PFSK-1 (cell line): Measurements from ENCODE around the gene ITGA3.

Experiments
- FOXP2 ChIP-seq: optimal IDR thresholded peaks from 2 replicates; pipeline ENCODE3; 2011; ENCODE audit warnings: borderline replicate concordance, control low read depth, inconsistent platforms; ENCODE audit not compliant: insufficient read depth; ENCODE audit errors: extremely low read length, extremely low read depth
- POLR2AphosphoS5 ChIP-seq: IDR thresholded peaks from 2 replicates; pipeline ENCODE4 v1.6.1; 2012; ENCODE audit warnings: low read depth, mild to moderate bottlenecking, control low read depth, low read length, moderate library complexity
- SIN3A ChIP-seq: IDR thresholded peaks from 2 replicates; pipeline ENCODE4 v1.6.1; 2012; ENCODE audit warnings: mild to moderate bottlenecking, low read length, moderate library complexity, borderline replicate concordance; ENCODE audit not compliant: insufficient read depth
- TAF1 ChIP-seq: IDR thresholded peaks from 2 replicates; pipeline ENCODE4 v1.6.1; 2012; ENCODE audit warnings: low read length, control low read depth, borderline replicate concordance; ENCODE audit not compliant: insufficient read depth
- TF ChIP-seq, protein P1 (sequence below), 2 experiments: IDR thresholded peaks; 2 replicates each; pipeline versions ENCODE4 v1.6.1 to v1.8.0; 2011 to 2012; ENCODE audit warnings: low read depth in 2 of 2, low read length in 2 of 2, control low read depth in 1 of 2, inconsistent platforms in 1 of 2, mild to moderate bottlenecking in 1 of 2, moderate library complexity in 1 of 2; ENCODE audit not compliant: insufficient read depth in 1 of 2

ITGA3 gene

DNA sequence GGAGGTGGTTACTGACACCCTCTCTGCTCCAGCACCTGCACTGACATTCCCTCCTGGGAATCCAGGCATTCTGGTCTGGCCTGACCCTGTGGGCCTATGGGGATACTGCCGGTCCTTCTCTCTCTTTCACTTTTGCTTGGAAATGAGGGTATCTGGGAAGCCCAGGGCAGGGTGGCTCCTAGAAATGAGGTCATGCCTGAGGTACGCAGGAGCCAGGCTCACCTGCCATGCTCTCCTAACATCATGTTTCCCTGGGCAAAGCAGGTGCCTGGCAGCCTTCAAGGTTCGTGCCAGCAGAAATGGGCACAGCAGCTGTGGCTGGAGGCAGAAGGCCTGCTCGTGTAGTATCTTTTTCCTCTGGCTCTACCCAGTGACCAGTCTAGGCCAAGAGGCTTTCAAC, 3.3 kb downstream of the ITGA3 start:
- TF ChIP-seq SIN3A: no peak
- no peak for TF ChIP-seq POLR2AphosphoS5
- no peak for TF ChIP-seq TAF1
- TF ChIP-seq FOXP2: no peak
- TF ChIP-seq, protein P1, sequence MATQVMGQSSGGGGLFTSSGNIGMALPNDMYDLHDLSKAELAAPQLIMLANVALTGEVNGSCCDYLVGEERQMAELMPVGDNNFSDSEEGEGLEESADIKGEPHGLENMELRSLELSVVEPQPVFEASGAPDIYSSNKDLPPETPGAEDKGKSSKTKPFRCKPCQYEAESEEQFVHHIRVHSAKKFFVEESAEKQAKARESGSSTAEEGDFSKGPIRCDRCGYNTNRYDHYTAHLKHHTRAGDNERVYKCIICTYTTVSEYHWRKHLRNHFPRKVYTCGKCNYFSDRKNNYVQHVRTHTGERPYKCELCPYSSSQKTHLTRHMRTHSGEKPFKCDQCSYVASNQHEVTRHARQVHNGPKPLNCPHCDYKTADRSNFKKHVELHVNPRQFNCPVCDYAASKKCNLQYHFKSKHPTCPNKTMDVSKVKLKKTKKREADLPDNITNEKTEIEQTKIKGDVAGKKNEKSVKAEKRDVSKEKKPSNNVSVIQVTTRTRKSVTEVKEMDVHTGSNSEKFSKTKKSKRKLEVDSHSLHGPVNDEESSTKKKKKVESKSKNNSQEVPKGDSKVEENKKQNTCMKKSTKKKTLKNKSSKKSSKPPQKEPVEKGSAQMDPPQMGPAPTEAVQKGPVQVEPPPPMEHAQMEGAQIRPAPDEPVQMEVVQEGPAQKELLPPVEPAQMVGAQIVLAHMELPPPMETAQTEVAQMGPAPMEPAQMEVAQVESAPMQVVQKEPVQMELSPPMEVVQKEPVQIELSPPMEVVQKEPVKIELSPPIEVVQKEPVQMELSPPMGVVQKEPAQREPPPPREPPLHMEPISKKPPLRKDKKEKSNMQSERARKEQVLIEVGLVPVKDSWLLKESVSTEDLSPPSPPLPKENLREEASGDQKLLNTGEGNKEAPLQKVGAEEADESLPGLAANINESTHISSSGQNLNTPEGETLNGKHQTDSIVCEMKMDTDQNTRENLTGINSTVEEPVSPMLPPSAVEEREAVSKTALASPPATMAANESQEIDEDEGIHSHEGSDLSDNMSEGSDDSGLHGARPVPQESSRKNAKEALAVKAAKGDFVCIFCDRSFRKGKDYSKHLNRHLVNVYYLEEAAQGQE (IDR thresholded peaks at IDR 0.05; ENCODE audit: insufficient read depth in 1 of 2, low read depth in 2 of 2, low read length in 2 of 2): no peak

DNA sequence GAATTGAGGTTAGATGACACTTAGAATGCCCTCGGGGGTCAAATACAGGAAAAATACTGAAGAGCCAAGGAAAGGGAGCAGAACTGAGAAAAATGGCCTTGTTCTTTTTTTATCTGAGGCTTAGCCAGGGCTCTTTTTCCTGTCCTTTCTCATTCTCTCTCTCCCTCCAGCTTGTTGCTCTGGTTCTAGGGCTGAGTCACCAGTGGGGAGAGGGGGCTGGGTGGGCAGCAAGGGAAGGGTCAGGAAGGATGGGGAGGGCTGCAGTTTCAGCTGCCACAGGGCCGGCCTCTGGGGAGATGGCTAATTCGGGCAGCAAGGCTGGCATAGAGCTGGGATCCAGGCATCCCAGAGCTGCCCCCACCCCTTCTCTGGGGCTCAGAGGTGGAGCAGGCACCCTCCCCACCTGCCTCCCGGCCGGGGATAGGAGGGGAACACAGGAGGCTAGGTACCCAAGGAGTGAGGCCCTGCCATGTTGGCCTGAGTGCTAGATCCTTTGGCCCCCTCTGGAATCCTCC, 3.9 kb downstream of the ITGA3 start:
- no peak for TF ChIP-seq POLR2AphosphoS5
- TF ChIP-seq TAF1: no peak
- TF ChIP-seq, protein P1 (IDR thresholded peaks at IDR 0.05; ENCODE audit: insufficient read depth in 1 of 2, low read depth in 2 of 2, low read length in 2 of 2): no peak
- TF ChIP-seq SIN3A: no peak
- TF ChIP-seq FOXP2: no peak

DNA sequence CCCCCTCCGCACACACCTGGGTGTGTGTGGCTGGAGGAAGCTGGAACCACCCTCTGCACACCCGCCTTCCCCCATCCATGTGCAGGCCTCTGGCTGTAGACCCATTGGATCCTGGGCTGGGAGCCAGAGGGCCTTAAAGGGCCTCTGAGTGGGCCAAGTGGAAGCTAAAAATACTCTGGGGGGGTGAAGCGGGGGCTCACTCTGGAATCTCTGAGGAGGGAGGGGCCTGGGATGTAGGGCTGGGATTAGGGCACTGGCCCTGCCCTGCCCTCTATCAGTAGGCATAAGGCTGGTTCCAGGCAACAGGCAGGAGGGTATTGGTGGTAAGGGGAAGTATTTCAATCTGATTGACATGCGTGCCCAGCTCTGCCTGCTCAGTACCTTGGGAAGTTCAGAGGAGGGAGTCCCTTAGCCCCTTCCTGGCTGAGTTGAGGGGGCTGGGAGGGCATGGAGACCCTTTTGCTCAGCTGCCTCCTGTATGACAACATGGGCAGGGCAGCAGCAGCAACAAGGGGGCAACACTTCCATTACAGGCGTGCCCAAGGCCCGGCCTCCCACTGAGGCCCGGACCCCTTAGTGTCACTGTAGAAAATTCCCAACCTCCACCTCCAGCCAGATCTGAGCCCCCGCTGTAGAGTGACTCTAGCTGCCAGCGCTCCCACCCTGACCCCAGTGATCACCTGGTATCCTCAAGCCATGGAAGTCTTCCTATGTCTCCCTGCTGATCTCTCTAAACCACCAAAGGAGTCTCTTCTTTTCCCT, 5.2 kb downstream of the ITGA3 start:
- TF ChIP-seq, protein P1 (IDR thresholded peaks at IDR 0.05; ENCODE audit: insufficient read depth in 1 of 2, low read depth in 2 of 2, low read length in 2 of 2): no peak
- TF ChIP-seq POLR2AphosphoS5 (no peak), FOXP2 (no peak), SIN3A (no peak), TAF1 (no peak)

DNA sequence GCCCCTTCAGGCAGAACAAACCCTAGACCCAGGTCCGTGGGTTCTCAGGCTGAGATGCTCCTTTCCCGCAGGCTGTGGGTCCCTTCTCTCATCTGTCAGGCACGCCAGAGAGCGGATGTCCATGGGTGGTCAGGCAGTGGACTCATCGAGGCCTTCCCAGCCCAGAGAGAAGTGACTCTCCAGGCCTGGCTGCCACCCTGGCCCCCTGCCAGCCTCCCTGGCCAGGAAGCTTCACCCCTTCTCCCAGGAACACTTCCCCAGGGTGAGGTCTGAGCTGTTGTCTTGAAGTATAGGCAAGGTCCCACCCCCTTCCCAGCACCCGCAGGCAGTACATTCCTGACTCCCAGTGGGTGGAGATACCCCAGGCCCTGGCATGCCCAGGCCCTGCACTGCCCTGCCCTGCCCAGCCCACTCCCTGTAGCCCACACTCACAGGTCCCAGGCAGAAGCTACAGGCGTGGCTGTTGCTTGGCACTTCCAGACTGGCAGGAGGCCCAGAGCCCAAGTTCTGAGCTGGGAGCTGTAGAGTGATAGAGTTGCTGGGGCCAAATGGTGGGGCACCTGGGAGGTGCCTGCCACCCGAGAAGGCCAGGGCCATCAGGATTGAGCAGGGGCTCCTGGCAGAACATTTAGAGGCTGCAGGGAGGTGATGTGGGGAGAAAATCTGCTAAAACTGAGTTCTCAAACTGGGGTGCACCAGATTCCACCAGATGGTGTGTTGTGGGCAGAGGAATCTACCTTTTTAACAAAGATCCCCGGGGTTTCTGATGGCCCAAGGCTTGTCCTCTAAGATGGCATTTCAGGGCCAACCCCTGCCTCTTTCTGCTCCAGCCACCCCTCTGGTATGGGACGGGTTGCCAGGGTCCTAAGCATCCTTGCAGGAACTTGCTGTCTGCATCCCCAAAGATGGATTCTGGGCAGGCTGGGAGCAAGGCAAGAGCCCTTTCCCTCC, 6.7 kb downstream of the ITGA3 start:
- TF ChIP-seq FOXP2 (no peak), SIN3A (no peak), POLR2AphosphoS5 (no peak), TAF1 (no peak)
- TF ChIP-seq, protein P1 (IDR thresholded peaks at IDR 0.05; ENCODE audit: insufficient read depth in 1 of 2, low read depth in 2 of 2, low read length in 2 of 2): no peak
